Endodermal cell (in vitro differentiated cells): Measurements from ENCODE around the gene LASP1. TPM values are rescaled to one million over a fixed set of nuclear protein-coding genes. Genes with fewer than 3 reads are reported as not detected.
A peak's percentile ranks its signal among the peaks of the same experiment; 100 is the strongest.

ENCODE experiments used
- DNase-seq: peaks from one replicate; pipeline ENCODE4 v3.0.0-alpha.2; 2017
- H3K27ac ChIP-seq: 2 replicates; pipeline ENCODE4 v1.5.1; 2013; ENCODE audit warnings: mild to moderate bottlenecking, low read depth, low read length, moderate library complexity
- H3K27me3 ChIP-seq: 2 replicates; pipeline ENCODE4 v1.6.1; 2013; ENCODE audit warnings: mild to moderate bottlenecking, low read length, moderate library complexity; ENCODE audit not compliant: insufficient read depth, control insufficient read depth, poor library complexity, severe bottlenecking
- H3K36me3 ChIP-seq: 2 replicates; pipeline ENCODE4 v1.7.0; 2013; ENCODE audit warnings: mild to moderate bottlenecking, low read length, moderate library complexity; ENCODE audit not compliant: control insufficient read depth, insufficient read depth
- H3K4me1 ChIP-seq: one replicate; pipeline ENCODE4 v1.7.0; 2013; ENCODE audit warnings: low read length; ENCODE audit not compliant: control insufficient read depth, insufficient read depth
- H3K4me3 ChIP-seq: 2 replicates; pipeline ENCODE4 v1.5.1; 2013; ENCODE audit warnings: mild to moderate bottlenecking, low read length, moderate library complexity
- H3K9ac ChIP-seq: 2 replicates; pipeline ENCODE4 v1.6.1; 2013; ENCODE audit warnings: mild to moderate bottlenecking, low read length, moderate library complexity; ENCODE audit not compliant: poor library complexity, severe bottlenecking; ENCODE audit errors: extremely low read depth
- H3K9me3 ChIP-seq: 2 replicates; pipeline ENCODE4 v1.6.1; 2013; ENCODE audit warnings: mild to moderate bottlenecking, low read length, moderate library complexity; ENCODE audit not compliant: control insufficient read depth
- H3K27ac Mint-ChIP-seq: 2 replicates; pipeline ENCODE4 v1.8.0; 2020; ENCODE audit warnings: mixed read lengths
- H3K27me3 Mint-ChIP-seq: 2 replicates; pipeline ENCODE4 v1.8.0; 2021; ENCODE audit warnings: mild to moderate bottlenecking, mixed read lengths; ENCODE audit not compliant: insufficient read depth
- H3K36me3 Mint-ChIP-seq: 2 replicates; pipeline ENCODE4 v1.8.0; 2020; ENCODE audit warnings: low read depth, mixed read lengths
- H3K4me1 Mint-ChIP-seq: 2 replicates; pipeline ENCODE4 v1.8.0; 2020; ENCODE audit warnings: mixed read lengths
- H3K4me3 Mint-ChIP-seq: 2 replicates; pipeline ENCODE4 v1.8.0; 2020; ENCODE audit warnings: mild to moderate bottlenecking, moderate library complexity, mixed read lengths
- H3K9me3 Mint-ChIP-seq: 2 replicates; pipeline ENCODE4 v1.8.0; 2020; ENCODE audit warnings: mild to moderate bottlenecking, mixed read lengths
- CTCF ChIP-seq: fragments of 200-600 bp; sonication (generic); conservative IDR thresholded peaks from 2 replicates; pipeline ENCODE4 v1.5.0; 2021; ENCODE audit warnings: antibody characterized with exemption, mild to moderate bottlenecking
- WGBS, 2 experiments: methylation state at CpG; one replicate each; pipeline versions ENCODE4 v1.1.5 to v1.1.7; 2013; ENCODE audit warnings: missing lambda C conversion rate in 2 of 2, mixed read lengths in 1 of 2; ENCODE audit not compliant: insufficient coverage in 1 of 2, insufficient read length in 1 of 2; 5-methylcytosine and 5-hydroxymethylcytosine counted together
- total RNA-seq, 2 donors: library from RNA; stranded (reverse); fragmentation: NEBNext Ultra II Directional in 1 of 2; extraction: Animal tissue kit (Norgen Biotek cat#: 25700) in 1 of 2; gene quantifications; 2 replicates in 1 of 2; 3 replicates in 1 of 2; pipeline ENCODE4 v1.2.1, GENCODE V29; 2021

LASP1 gene
- total RNA-seq, 2 donors from 2014 or later, result 168 to 177 TPM

GRCh38 chr17:38921756-38922411, 52.0 kb downstream of the LASP1 start:
- 91 to 92% methylated on average over 11 to 13 of the region's 13 CpGs for WGBS, 2 experiments
- peaks cover 4% of the 10 kb centered on the region for H3K4me1 ChIP-seq
- peaks cover 37% of the 10 kb centered on the region for H3K36me3 Mint-ChIP-seq

GRCh38 chr17:38922538-38923297, 52.9 kb downstream of the LASP1 start:
- peak overlapping the region; percentile 90 for H3K27ac Mint-ChIP-seq
- Histone ChIP-seq H3K9me3 (no peaks in the 10 kb centered on the region), H3K27ac (peak overlapping the region; percentile 15), H3K4me1 (peaks cover 4% of the 10 kb centered on the region), H3K36me3 (peaks cover 32% of the 10 kb centered on the region), H3K4me3 (no peak overlapping the region), H3K9ac (no peak overlapping the region), H3K27me3 (no peaks in the 10 kb centered on the region)
- H3K36me3 Mint-ChIP-seq, result peaks cover 28% of the 10 kb centered on the region
- H3K27me3 Mint-ChIP-seq, result no peaks in the 10 kb centered on the region
- peak; percentile 31 for TF ChIP-seq CTCF
- H3K4me3 Mint-ChIP-seq, result no peak overlapping the region
- peaks cover 15% of the 10 kb centered on the region for H3K4me1 Mint-ChIP-seq
- no peaks in the 10 kb centered on the region for H3K9me3 Mint-ChIP-seq
- DNase-seq, result peak; percentile 89
- WGBS, 2 experiments, result 71 to 74% methylated on average over 5 to 6 of the region's 6 CpGs

More at GRCh38 chr17:38921756-38922411, 52.0 kb downstream of the LASP1 start:
- Histone ChIP-seq H3K9me3 (no peaks in the 10 kb centered on the region), H3K27me3 (no peaks in the 10 kb centered on the region), H3K27ac (peak overlapping the region; percentile 4), H3K9ac (no peak overlapping the region), H3K36me3 (peaks cover 41% of the 10 kb centered on the region), H3K4me3 (no peak overlapping the region)
- TF ChIP-seq CTCF, result no peak
- Mint-ChIP-seq H3K4me3 (no peak overlapping the region), H3K27ac (peak overlapping the region; percentile 90), H3K4me1 (peaks cover 18% of the 10 kb centered on the region), H3K27me3 (no peaks in the 10 kb centered on the region), H3K9me3 (no peaks in the 10 kb centered on the region)
- peak; percentile 61 for DNase-seq

- Mint-ChIP-seq H3K36me3 (peaks cover 5% of the 10 kb centered on the region), H3K9me3 (peaks cover 1% of the 10 kb centered on the region), H3K4me1 (peaks cover 15% of the 10 kb centered on the region), H3K4me3 (no peak within 1 kb of the TSS), H3K27ac (peak within 1 kb of the TSS; percentile 78), H3K27me3 (no peaks in the 10 kb centered on the region)
- TF ChIP-seq CTCF, result no peak
- H3K9ac ChIP-seq, result no peak within 1 kb of the TSS
- H3K9me3 ChIP-seq, result no peaks in the 10 kb centered on the region
- DNase-seq, result peak; percentile 90
- H3K4me1 ChIP-seq, result peaks cover 4% of the 10 kb centered on the region
- WGBS, 2 experiments, result 63 to 68% methylated on average over 11 to 14 of the region's 14 CpGs
- no peak within 1 kb of the TSS for H3K27ac ChIP-seq
- no peak within 1 kb of the TSS for H3K4me3 ChIP-seq
- no peaks in the 10 kb centered on the region for H3K27me3 ChIP-seq
- peaks cover 5% of the 10 kb centered on the region for H3K36me3 ChIP-seq
Measured at GRCh38 chr17:38925263-38925995, 55.6 kb downstream of the LASP1 start, which contains the start of gene LASP1NB. TSS of gene LASP1NB (plus strand) at chr17:38925614.
